ENCODE results near the gene SPINT4.

DNA sequence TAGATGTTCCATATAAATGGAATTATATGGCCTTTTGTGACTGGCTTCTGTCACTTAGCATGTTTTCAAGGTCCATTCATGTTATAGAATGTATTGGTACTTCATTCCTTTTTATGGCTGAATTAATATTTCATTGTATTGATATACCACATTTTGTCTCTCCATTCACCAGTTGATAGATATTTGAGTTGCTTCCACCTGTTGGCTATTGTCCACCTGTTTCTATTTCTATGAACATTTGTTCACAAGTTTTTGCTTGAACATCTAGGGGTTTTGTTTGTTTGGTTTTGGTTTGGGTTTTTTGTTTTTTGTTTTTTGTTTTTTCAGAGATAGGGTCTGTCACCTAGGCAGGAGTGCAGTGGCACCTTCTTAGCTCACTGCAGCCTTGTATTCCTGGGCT lies 46.3 kb downstream of the SPINT4 start:
- TF ChIP-seq TAF1 (IDR thresholded peaks at IDR 0.05; ENCODE audit: borderline replicate concordance, low read depth, low read length), result no peak
- TF ChIP-seq POLR2A (IDR thresholded peaks at IDR 0.05; ENCODE audit: low read depth, low read length), result no peak

Measured in GM12892 (cell line).